Neuronal stem cell (in vitro differentiated cells): Measurements from ENCODE around the gene NUDCD3.
A peak's percentile ranks its signal among the peaks of the same experiment; 100 is the strongest.

Experiments
- DNase-seq: peaks from one replicate; pipeline ENCODE4 v3.0.0-alpha.2; 2013; ENCODE audit warnings: low spot score
- H2AFZ ChIP-seq: one replicate; pipeline ENCODE4 v1.6.1; 2013; ENCODE audit warnings: mild to moderate bottlenecking, low read length, inconsistent platforms
- H2AK5ac ChIP-seq: 2 replicates; pipeline ENCODE4 v1.6.1; 2013; ENCODE audit warnings: low read depth, mild to moderate bottlenecking, inconsistent platforms, low read length, moderate library complexity, mixed read lengths
- H2BK120ac ChIP-seq: 2 replicates; pipeline ENCODE4 v1.6.1; 2013; ENCODE audit warnings: low read depth, mild to moderate bottlenecking, inconsistent platforms, low read length, moderate library complexity, mixed read lengths
- H2BK12ac ChIP-seq: one replicate; pipeline ENCODE4 v1.6.1; 2013; ENCODE audit warnings: low read length, inconsistent platforms
- H2BK15ac ChIP-seq: 2 replicates; pipeline ENCODE4 v1.6.1; 2013; ENCODE audit warnings: mild to moderate bottlenecking, low read length, inconsistent platforms, mixed read lengths
- H2BK5ac ChIP-seq: one replicate; pipeline ENCODE4 v1.6.1; 2013; ENCODE audit warnings: inconsistent platforms, mild to moderate bottlenecking, low read length, moderate library complexity
- H3K14ac ChIP-seq: one replicate; pipeline ENCODE4 v1.6.1; 2013; ENCODE audit warnings: low read length, inconsistent platforms
- H3K18ac ChIP-seq: 2 replicates; pipeline ENCODE4 v1.6.1; 2013; ENCODE audit warnings: low read length, inconsistent platforms
- H3K23ac ChIP-seq: 2 replicates; pipeline ENCODE4 v1.6.1; 2013; ENCODE audit warnings: low read depth, mild to moderate bottlenecking, mixed read lengths, low read length, inconsistent platforms; ENCODE audit not compliant: poor library complexity
- H3K27ac ChIP-seq: replicated peaks from 3 replicates; pipeline ENCODE4 v1.5.1; 2013; ENCODE audit warnings: low read length, inconsistent platforms
- H3K27me3 ChIP-seq, 3 experiments: 2 replicates each; pipeline ENCODE4 v1.6.1; 2013; ENCODE audit warnings: low read length in 3 of 3, mild to moderate bottlenecking in 2 of 3, inconsistent platforms in 1 of 3, low read depth in 1 of 3, mixed read lengths in 1 of 3, moderate library complexity in 1 of 3; ENCODE audit not compliant: control insufficient read depth in 3 of 3, insufficient read depth in 3 of 3
- H3K36me3 ChIP-seq, 2 donors: replicated peaks in 1 of 2; 2 replicates each; pipeline ENCODE4 v1.6.1; 2013; ENCODE audit warnings: low read length in 2 of 2; ENCODE audit not compliant: control insufficient read depth in 2 of 2, insufficient read depth in 2 of 2
- H3K4ac ChIP-seq: 2 replicates; pipeline ENCODE4 v1.6.1; 2013; ENCODE audit warnings: inconsistent platforms, mild to moderate bottlenecking, low read length, moderate library complexity
- H3K4me1 ChIP-seq, 2 donors: 1 replicate in 1 of 2; 2 replicates in 1 of 2; pipeline ENCODE4 v1.6.1; 2013; ENCODE audit warnings: low read length in 2 of 2, low read depth in 1 of 2; ENCODE audit not compliant: control insufficient read depth in 2 of 2, insufficient read depth in 1 of 2
- H3K4me2 ChIP-seq: one replicate; pipeline ENCODE4 v1.6.1; 2013; ENCODE audit warnings: mild to moderate bottlenecking, low read length, inconsistent platforms; ENCODE audit not compliant: insufficient read depth, poor library complexity, severe bottlenecking
- H3K4me3 ChIP-seq, 2 donors: 2 replicates each; pipeline ENCODE4 v1.5.1; 2013; ENCODE audit warnings: low read length in 2 of 2, mild to moderate bottlenecking in 2 of 2, inconsistent platforms in 1 of 2, moderate library complexity in 1 of 2
- H3K79me1 ChIP-seq: one replicate; pipeline ENCODE4 v1.6.1; 2013; ENCODE audit warnings: low read depth, mild to moderate bottlenecking, inconsistent platforms, low read length, moderate library complexity
- H3K9ac ChIP-seq: one replicate; pipeline ENCODE4 v1.6.1; 2013; ENCODE audit warnings: mild to moderate bottlenecking, low read depth, low read length, inconsistent platforms; ENCODE audit not compliant: poor library complexity
- H3K9me3 ChIP-seq, 2 donors: replicated peaks in 1 of 2; 2 replicates each; pipeline versions ENCODE3 to v1.6.1; 2013; ENCODE audit warnings: low read length in 2 of 2, mild to moderate bottlenecking in 2 of 2, inconsistent platforms in 1 of 2, low read depth in 1 of 2, mixed read lengths in 1 of 2, moderate library complexity in 1 of 2; ENCODE audit not compliant: control insufficient read depth in 2 of 2, insufficient read depth in 1 of 2
- H4K8ac ChIP-seq: one replicate; pipeline ENCODE4 v1.6.1; 2013; ENCODE audit warnings: low read depth, mild to moderate bottlenecking, inconsistent platforms, low read length, moderate library complexity
- H4K91ac ChIP-seq: one replicate; pipeline ENCODE4 v1.6.1; 2013; ENCODE audit warnings: low read length, low read depth, mild to moderate bottlenecking, inconsistent platforms; ENCODE audit not compliant: poor library complexity
- WGBS, 2 donors: extraction: QIAGEN DNeasy Blood & Tissue Kit; methylation state at CpG; one replicate each; pipeline ENCODE4 v1.1.7; 2013; ENCODE audit warnings: missing lambda C conversion rate in 2 of 2, mixed read lengths in 1 of 2; ENCODE audit not compliant: insufficient read length in 2 of 2, insufficient replicate concordance in 1 of 2; ENCODE audit errors: extremely low coverage in 2 of 2; 5-methylcytosine and 5-hydroxymethylcytosine counted together

Gene NUDCD3

GRCh38 chr7:44401692-44402091 lies 88.8 kb downstream of the NUDCD3 start:
- Histone ChIP-seq H3K4ac (no peak overlapping the region), H2BK12ac (no peak overlapping the region), H3K36me3 (peaks cover 17 to 72% of the 10 kb centered on the region in 2 donors), H3K4me1 (peaks cover 0 to 1% of the 10 kb centered on the region in 2 donors), H3K9me3 (no peaks in the 10 kb centered on the region), H3K4me2 (no peak overlapping the region), H2BK120ac (no peak overlapping the region), H2AK5ac (no peak overlapping the region), H2AFZ (no peak overlapping the region), H4K91ac (no peak overlapping the region), H3K23ac (no peak overlapping the region), H3K18ac (no peak overlapping the region), H3K14ac (no peak overlapping the region), H3K4me3 (no peak overlapping the region), H4K8ac (no peak overlapping the region), H3K79me1 (peaks cover 4% of the 10 kb centered on the region), H3K27ac (no peak overlapping the region), H3K27me3 (no peaks in the 10 kb centered on the region), H2BK5ac (no peak overlapping the region), H2BK15ac (no peak overlapping the region), H3K9ac (no peak overlapping the region)
- no peak for DNase-seq
- no CpG with 5 or more reads among the region's 4 CpGs for WGBS, 2 donors

GRCh38 chr7:44400033-44400511 lies 90.4 kb downstream of the NUDCD3 start:
- Histone ChIP-seq H3K4me3 (no peak overlapping the region), H2BK15ac (no peak overlapping the region), H3K4me2 (no peak overlapping the region), H3K27me3 (no peaks in the 10 kb centered on the region), H3K79me1 (peaks cover 4% of the 10 kb centered on the region), H3K14ac (no peak overlapping the region), H3K4me1 (no peaks in the 10 kb centered on the region), H2BK120ac (no peak overlapping the region), H3K9ac (peak overlapping the region; percentile 44), H3K23ac (no peak overlapping the region), H3K27ac (no peak overlapping the region), H3K4ac (no peak overlapping the region), H4K91ac (no peak overlapping the region), H3K18ac (no peak overlapping the region), H2BK12ac (no peak overlapping the region), H2AK5ac (no peak overlapping the region), H2AFZ (no peak overlapping the region), H3K9me3 (no peaks in the 10 kb centered on the region), H4K8ac (no peak overlapping the region), H2BK5ac (no peak overlapping the region), H3K36me3 (peaks cover 21 to 76% of the 10 kb centered on the region in 2 donors)
- DNase-seq, result no peak
- no CpG with 5 or more reads among the region's 14 CpGs for WGBS, 2 donors

- Histone ChIP-seq H3K79me1 (no peaks in the 10 kb centered on the region), H2BK120ac (no peak overlapping the region), H3K27ac (no peak overlapping the region), H3K4me3 (no peak overlapping the region), H3K9ac (no peak overlapping the region), H3K4ac (no peak overlapping the region), H3K14ac (no peak overlapping the region), H2BK15ac (no peak overlapping the region), H3K4me1 (no peaks in the 10 kb centered on the region), H2AK5ac (no peak overlapping the region), H4K8ac (no peak overlapping the region), H3K9me3 (no peaks in the 10 kb centered on the region), H3K18ac (no peak overlapping the region), H3K27me3 (no peaks in the 10 kb centered on the region), H2AFZ (no peak overlapping the region), H3K23ac (no peak overlapping the region), H2BK12ac (no peak overlapping the region), H3K36me3 (peaks cover 16 to 69% of the 10 kb centered on the region in 2 donors), H4K91ac (no peak overlapping the region), H3K4me2 (no peak overlapping the region), H2BK5ac (no peak overlapping the region)
- no peak for DNase-seq
- WGBS, 2 donors, result no CpG with 5 or more reads among the region's 8 CpGs
Measured at GRCh38 chr7:44398953-44399574, 91.4 kb downstream of the NUDCD3 start.

- no CpG with 5 or more reads among the region's 13 CpGs for WGBS, 2 donors
- Histone ChIP-seq H3K4ac (no peak overlapping the region), H3K23ac (no peak overlapping the region), H3K27me3 (no peaks in the 10 kb centered on the region), H3K36me3 (peaks cover 16 to 69% of the 10 kb centered on the region in 2 donors), H2AK5ac (no peak overlapping the region), H2BK15ac (no peak overlapping the region), H2AFZ (no peak overlapping the region), H4K8ac (no peak overlapping the region), H3K4me2 (no peak overlapping the region), H3K27ac (no peak overlapping the region), H4K91ac (no peak overlapping the region), H3K79me1 (no peaks in the 10 kb centered on the region), H3K4me1 (no peaks in the 10 kb centered on the region), H3K14ac (no peak overlapping the region), H2BK12ac (no peak overlapping the region), H3K4me3 (no peak overlapping the region), H2BK120ac (no peak overlapping the region), H3K9ac (peak overlapping the region; percentile 65), H3K9me3 (no peaks in the 10 kb centered on the region), H2BK5ac (no peak overlapping the region), H3K18ac (no peak overlapping the region)
- DNase-seq, result no peak
Measured at GRCh38 chr7:44398511-44398911, 91.9 kb downstream of the NUDCD3 start.
